Fibroblast of upper back skin (primary cell): Measurements from ENCODE around the gene TP53TG3C.
"Not testable (repeated sequence)": the region's sequence is repeated elsewhere in the genome, so short reads cannot be mapped to it uniquely, and the experiment has no call there.

Source experiments
- DNase-seq: peaks from one replicate; pipeline ENCODE4 v3.0.0-alpha.2; 2013

TP53TG3C gene

GRCh38 chr16:33193926-33194325 is at the start of gene TP53TG3C:
TP53TG3C (plus strand) TSS chr16:33194226; CDS start chr16:33194294, 68 bp downstream.
- not testable (repeated sequence) for DNase-seq
